Progenitor cell of endocrine pancreas (in vitro differentiated cells): ENCODE measurements around the gene NFKBIE. TPM values are rescaled to one million over a fixed set of nuclear protein-coding genes. Genes with fewer than 3 reads are reported as not detected.
"Not testable (repeated sequence)": the region's sequence is repeated elsewhere in the genome, so short reads cannot be mapped to it uniquely, and the experiment has no call there.

Experiments
- DNase-seq: peaks from one replicate; pipeline ENCODE4 v3.0.0; 2021; ENCODE audit warnings: low spot score; ENCODE audit not compliant: unreplicated experiment
- H3K27ac Mint-ChIP-seq: 2 replicates; pipeline ENCODE4 v1.8.0; 2021; ENCODE audit warnings: mild to moderate bottlenecking, moderate library complexity, mixed read lengths
- H3K27me3 Mint-ChIP-seq: 2 replicates; pipeline ENCODE4 v1.8.0; 2021; ENCODE audit warnings: mixed read lengths
- H3K36me3 Mint-ChIP-seq: 2 replicates; pipeline ENCODE4 v1.8.0; 2022; ENCODE audit warnings: mixed read lengths; ENCODE audit not compliant: insufficient read depth
- H3K4me1 Mint-ChIP-seq: 2 replicates; pipeline ENCODE4 v1.8.0; 2021; ENCODE audit warnings: low read depth, mixed read lengths
- H3K4me3 Mint-ChIP-seq: 2 replicates; pipeline ENCODE4 v1.8.0; 2021; ENCODE audit warnings: low read depth, mild to moderate bottlenecking, moderate library complexity, mixed read lengths
- H3K9me3 Mint-ChIP-seq: 2 replicates; pipeline ENCODE4 v1.8.0; 2021; ENCODE audit warnings: low read depth, mixed read lengths
- long read RNA-seq: library from polyadenylated mRNA; unstranded; transcript quantifications from one replicate; pipeline ENCODE4 v2.0.0, GENCODE V29; 2020
- total RNA-seq: library from RNA; stranded (reverse); gene quantifications from 2 replicates; pipeline ENCODE4 v1.2.1, GENCODE V29; 2021
- TF ChIP-seq, protein P1 (sequence below): fragments of 200-600 bp; sonication (generic); IDR thresholded peaks from one replicate; pipeline ENCODE4 v1.5.0; 2021; ENCODE audit warnings: antibody characterized with exemption, mild to moderate bottlenecking; ENCODE audit not compliant: unreplicated experiment

Gene NFKBIE, protein sequence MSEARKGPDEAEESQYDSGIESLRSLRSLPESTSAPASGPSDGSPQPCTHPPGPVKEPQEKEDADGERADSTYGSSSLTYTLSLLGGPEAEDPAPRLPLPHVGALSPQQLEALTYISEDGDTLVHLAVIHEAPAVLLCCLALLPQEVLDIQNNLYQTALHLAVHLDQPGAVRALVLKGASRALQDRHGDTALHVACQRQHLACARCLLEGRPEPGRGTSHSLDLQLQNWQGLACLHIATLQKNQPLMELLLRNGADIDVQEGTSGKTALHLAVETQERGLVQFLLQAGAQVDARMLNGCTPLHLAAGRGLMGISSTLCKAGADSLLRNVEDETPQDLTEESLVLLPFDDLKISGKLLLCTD
- 7.1 TPM in 2 replicates for total RNA-seq
- long read RNA-seq, result 0 reads

DNA sequence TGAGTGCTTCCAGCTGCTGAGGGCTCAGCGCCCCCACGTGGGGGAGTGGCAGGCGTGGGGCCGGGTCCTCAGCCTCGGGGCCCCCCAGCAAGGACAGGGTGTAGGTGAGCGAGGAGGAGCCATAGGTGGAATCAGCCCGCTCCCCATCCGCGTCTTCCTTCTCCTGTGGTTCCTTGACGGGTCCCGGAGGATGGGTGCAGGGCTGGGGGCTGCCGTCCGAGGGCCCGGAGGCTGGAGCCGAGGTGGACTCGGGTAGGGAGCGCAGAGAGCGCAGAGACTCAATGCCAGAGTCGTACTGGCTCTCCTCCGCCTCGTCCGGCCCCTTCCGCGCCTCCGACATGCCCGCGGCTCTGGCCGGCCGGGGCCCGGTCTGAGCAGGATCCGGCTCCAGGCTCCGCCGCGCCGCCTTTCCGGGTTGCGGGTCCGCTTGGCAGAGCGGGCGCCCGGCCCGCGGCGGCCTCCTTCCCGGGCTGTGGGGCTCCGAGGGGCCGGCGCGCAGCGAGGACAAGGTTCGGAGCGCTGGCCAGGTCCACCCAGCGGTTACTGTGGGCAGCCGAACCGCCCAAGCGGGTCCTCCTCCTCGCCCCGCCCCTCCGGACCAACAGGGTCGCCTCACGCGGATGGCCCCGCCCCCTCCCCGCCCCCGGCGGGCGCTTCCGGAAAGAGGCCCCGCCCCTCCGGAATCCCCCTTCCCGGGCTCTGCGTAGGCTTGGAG is at the start of gene NFKBIE:
Gene NFKBIE, minus strand, starts transcription at position 545 of the 715 bp plus-strand sequence. Its CDS starts 205 bp downstream, at position 340.
- TF ChIP-seq, protein P1, sequence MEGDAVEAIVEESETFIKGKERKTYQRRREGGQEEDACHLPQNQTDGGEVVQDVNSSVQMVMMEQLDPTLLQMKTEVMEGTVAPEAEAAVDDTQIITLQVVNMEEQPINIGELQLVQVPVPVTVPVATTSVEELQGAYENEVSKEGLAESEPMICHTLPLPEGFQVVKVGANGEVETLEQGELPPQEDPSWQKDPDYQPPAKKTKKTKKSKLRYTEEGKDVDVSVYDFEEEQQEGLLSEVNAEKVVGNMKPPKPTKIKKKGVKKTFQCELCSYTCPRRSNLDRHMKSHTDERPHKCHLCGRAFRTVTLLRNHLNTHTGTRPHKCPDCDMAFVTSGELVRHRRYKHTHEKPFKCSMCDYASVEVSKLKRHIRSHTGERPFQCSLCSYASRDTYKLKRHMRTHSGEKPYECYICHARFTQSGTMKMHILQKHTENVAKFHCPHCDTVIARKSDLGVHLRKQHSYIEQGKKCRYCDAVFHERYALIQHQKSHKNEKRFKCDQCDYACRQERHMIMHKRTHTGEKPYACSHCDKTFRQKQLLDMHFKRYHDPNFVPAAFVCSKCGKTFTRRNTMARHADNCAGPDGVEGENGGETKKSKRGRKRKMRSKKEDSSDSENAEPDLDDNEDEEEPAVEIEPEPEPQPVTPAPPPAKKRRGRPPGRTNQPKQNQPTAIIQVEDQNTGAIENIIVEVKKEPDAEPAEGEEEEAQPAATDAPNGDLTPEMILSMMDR, result peak; percentile 35
- no peaks in the 10 kb centered on the region for H3K9me3 Mint-ChIP-seq
- peaks cover 2% of the 10 kb centered on the region for H3K36me3 Mint-ChIP-seq
- peaks cover 14% of the 10 kb centered on the region for H3K4me1 Mint-ChIP-seq
- H3K27ac Mint-ChIP-seq, result peak within 1 kb of the TSS; percentile 62
- H3K4me3 Mint-ChIP-seq, result peak within 1 kb of the TSS; percentile 85
- DNase-seq, result peak; percentile 90
- H3K27me3 Mint-ChIP-seq, result peaks cover 30% of the 10 kb centered on the region

DNA sequence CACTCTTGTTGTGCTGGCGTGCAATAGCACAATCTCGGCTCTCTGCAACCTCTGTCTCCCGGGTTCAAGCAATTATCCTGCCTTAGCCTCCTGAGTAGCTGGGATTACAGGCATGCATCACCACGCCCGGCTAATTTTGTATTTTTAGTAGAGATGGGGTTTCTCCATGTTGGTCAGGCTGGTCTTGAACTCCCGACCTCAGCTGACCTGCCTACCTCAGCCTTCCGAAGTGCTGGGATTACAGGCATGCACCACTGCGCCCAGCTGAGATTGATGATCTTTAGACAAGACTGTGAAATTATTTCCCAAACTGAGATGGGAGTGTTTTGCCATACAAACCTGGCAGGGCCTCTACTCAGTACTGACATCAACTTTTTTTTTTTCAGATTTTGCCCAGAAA is 49.3 kb upstream of the NFKBIE start:
- H3K27me3 Mint-ChIP-seq, result peaks cover 20% of the 10 kb centered on the region
- H3K9me3 Mint-ChIP-seq, H3K36me3 Mint-ChIP-seq, DNase-seq, H3K27ac Mint-ChIP-seq, H3K4me3 Mint-ChIP-seq: not testable (repeated sequence)
- peaks cover 21% of the 10 kb centered on the region for H3K4me1 Mint-ChIP-seq

DNA sequence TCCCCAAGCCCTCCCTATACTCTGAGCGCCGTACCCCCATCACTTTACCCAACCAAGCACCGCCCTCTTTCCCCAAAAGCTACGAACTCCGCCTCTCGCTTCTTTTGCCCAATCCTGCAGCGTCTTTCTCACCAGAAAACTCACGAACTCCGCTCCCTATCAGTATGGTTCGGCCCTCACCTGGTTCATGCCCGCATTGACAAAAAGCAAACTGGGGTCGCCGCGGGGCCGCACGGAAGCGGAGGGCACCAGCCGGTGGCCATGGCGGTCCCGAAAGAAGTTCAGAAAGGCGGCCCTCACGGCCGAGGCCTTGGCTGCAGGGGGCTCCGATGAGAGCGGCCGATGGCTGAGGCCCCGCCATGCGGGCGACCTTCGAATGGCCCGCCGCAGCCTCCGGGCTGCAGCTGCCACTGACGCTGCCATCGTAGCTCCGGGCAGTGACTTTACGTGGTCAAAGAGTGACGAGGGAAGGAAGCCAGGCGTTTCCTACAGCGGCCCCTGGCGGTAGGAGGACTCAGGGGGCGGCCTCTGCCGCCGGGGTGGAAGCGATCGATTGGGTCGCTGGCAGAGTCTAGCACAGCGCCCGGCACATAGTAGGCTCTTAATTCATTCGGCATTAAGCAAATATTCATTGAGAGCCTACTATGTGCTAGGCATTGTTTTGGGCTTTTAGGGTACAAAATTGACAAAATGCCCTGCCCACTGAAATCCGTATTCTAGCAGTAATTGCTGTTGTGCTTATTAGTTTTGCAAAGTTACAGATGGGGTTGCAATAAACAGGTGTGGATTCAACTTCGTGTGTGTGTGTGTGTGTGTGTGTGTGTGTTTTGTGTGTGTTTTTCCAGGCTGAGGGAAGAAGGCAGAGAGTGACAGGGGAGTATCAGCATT is 47.8 kb upstream of the NFKBIE start, which contains the start of gene AARS2:
Gene AARS2, minus strand, starts transcription at position 447 of the 888 bp plus-strand sequence. Its CDS starts 24 bp downstream, at position 423.
- no peaks in the 10 kb centered on the region for H3K9me3 Mint-ChIP-seq
- peaks cover 22% of the 10 kb centered on the region for H3K4me1 Mint-ChIP-seq
- peak within 1 kb of the TSS; percentile 95 for H3K27ac Mint-ChIP-seq
- peaks cover 9% of the 10 kb centered on the region for H3K36me3 Mint-ChIP-seq
- TF ChIP-seq, protein P1, result peak; percentile 99
- peak within 1 kb of the TSS; percentile 98 for H3K4me3 Mint-ChIP-seq
- peaks cover 5% of the 10 kb centered on the region for H3K27me3 Mint-ChIP-seq
- DNase-seq, result peak; percentile 89

DNA sequence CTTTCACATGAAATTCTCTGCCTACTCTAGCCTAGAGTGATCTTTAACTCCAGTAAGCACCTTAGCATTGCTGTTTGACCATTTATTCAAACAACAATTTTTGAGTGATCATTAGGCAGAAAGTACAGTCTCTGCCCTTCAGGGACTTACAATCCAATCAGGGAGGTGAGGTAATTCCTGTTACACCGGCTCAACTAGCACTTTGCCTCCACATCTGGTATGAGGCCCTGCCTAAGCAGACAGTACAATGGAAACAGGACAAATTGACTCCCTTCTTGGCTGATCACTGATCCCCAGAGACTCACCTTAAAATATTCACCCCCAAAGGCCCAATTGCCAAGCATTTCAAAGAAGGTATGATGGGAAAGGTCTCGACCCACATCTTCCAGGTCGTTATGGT is 46.4 kb upstream of the NFKBIE start:
- H3K36me3 Mint-ChIP-seq, result peaks cover 12% of the 10 kb centered on the region
- H3K27me3 Mint-ChIP-seq, result peaks cover 2% of the 10 kb centered on the region
- peaks cover 16% of the 10 kb centered on the region for H3K4me1 Mint-ChIP-seq
- TF ChIP-seq, protein P1, result no peak
- DNase-seq, result no peak
- H3K9me3 Mint-ChIP-seq, result no peaks in the 10 kb centered on the region
- H3K27ac Mint-ChIP-seq, result no peak overlapping the region
- H3K4me3 Mint-ChIP-seq, result peak overlapping the region; percentile 98

DNA sequence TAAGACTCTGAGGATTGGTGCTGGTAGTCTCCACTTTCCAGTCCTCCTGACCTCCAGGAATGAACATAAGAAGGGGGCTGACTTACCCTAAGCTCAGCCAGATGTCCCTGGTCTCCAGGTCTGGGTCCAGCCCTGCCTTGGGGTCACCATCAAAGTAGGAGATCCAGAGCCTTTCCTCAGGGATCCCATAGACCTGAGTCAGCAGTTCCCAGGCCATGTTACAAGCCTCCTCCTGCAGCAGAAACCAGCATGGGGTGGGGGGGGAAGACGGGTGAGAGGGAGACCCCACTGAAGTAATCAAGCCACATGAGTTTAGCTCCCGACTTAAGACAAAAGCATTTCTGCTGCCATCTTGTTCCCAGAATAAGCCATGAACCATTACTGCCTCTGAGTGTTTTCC is 46.0 kb upstream of the NFKBIE start:
- H3K36me3 Mint-ChIP-seq, result peaks cover 12% of the 10 kb centered on the region
- H3K27me3 Mint-ChIP-seq, result peaks cover 2% of the 10 kb centered on the region
- peak overlapping the region; percentile 98 for H3K4me3 Mint-ChIP-seq
- H3K27ac Mint-ChIP-seq, result no peak overlapping the region
- TF ChIP-seq, protein P1, result no peak
- DNase-seq, result no peak
- H3K4me1 Mint-ChIP-seq, result peaks cover 16% of the 10 kb centered on the region
- no peaks in the 10 kb centered on the region for H3K9me3 Mint-ChIP-seq
